Erythroblast (primary cell): ENCODE results near the gene NEDD4L.

ENCODE experiments used
- GATA1 ChIP-seq: IDR thresholded peaks from 2 replicates; pipeline ENCODE4 v1.6.1; 2011; ENCODE audit warnings: low read depth, mild to moderate bottlenecking, control low read depth, low read length, moderate library complexity
- POLR2A ChIP-seq: IDR thresholded peaks from 2 replicates; pipeline ENCODE4 v1.6.1; 2011; ENCODE audit warnings: mild to moderate bottlenecking, low read length

DNA sequence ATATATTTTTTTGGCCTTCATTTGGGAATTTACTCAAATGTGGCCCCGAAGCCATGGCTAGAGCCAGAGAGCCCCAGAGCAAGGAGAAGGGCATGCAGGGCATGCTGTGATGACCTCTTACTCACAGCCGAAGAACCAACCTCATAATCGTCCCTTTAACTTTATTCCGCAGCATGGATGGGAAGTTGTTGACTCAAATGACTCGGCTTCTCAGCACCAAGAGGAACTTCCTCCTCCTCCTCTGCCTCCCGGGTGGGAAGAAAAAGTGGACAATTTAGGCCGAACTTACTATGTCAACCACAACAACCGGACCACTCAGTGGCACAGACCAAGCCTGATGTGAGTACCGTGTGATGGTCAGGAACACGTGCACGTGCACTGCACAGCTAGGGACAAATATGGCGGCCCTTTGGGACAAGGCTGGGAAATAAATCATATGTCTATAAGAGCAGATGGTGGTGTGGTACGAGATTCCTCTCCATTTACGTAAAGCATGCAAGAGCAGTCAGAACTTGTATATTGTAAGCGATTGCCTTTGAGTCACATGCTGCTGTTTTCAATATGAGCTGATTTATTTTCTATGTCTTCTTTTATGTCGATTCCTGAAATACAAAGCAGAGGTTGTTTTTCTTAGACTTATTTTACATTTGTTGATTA lies 280.9 kb downstream of the NEDD4L start:
- TF ChIP-seq POLR2A (no peak), GATA1 (no peak)
